GM23338 (cell line): Measurements from ENCODE around the gene GFRA4. TPM values are rescaled to one million over a fixed set of nuclear protein-coding genes. Genes with fewer than 3 reads are reported as not detected.

Experiments used
- ATAC-seq: fragments of 200-7000 bp; cut with Tn5 transposase; 3 replicates; pipeline ENCODE4 v1.9.1; 2020
- DNase-seq: peaks from one replicate; pipeline ENCODE4 v3.0.0-alpha.2; 2015; ENCODE audit warnings: low spot score
- H2AFZ ChIP-seq: fragments of 200-600 bp; sonication (generic); 2 replicates; pipeline ENCODE4 v1.8.0; 2016; ENCODE audit warnings: antibody characterized with exemption, mild to moderate bottlenecking, moderate library complexity
- H3F3A ChIP-seq: fragments of 200-600 bp; sonication (generic); replicated peaks from 2 replicates; pipeline ENCODE4 v1.8.0; 2017; ENCODE audit warnings: antibody characterized with exemption, mixed run types, low read depth
- H3K27ac ChIP-seq: fragments of 200-600 bp; sonication (generic); 2 replicates; pipeline ENCODE4 v1.6.1; 2016; ENCODE audit warnings: low read depth
- H3K27me3 ChIP-seq: fragments of 200-600 bp; sonication (generic); 2 replicates; pipeline ENCODE4 v1.8.0; 2016; ENCODE audit warnings: mild to moderate bottlenecking, mixed run types, moderate library complexity; ENCODE audit not compliant: insufficient read depth
- H3K36me3 ChIP-seq: fragments of 200-600 bp; sonication (generic); 2 replicates; pipeline ENCODE4 v1.8.0; 2016; ENCODE audit warnings: mild to moderate bottlenecking; ENCODE audit not compliant: insufficient read depth
- H3K4me1 ChIP-seq: fragments of 200-600 bp; sonication (generic); 2 replicates; pipeline ENCODE4 v1.8.0; 2016; ENCODE audit warnings: mild to moderate bottlenecking, moderate library complexity; ENCODE audit not compliant: insufficient read depth
- H3K4me2 ChIP-seq: fragments of 200-600 bp; sonication (generic); 2 replicates; pipeline ENCODE4 v1.7.1; 2017; ENCODE audit warnings: mixed run types
- H3K4me3 ChIP-seq: fragments of 200-600 bp; sonication (generic); 2 replicates; pipeline ENCODE4 v1.6.1; 2016; ENCODE audit warnings: mixed run types
- H3K79me2 ChIP-seq: fragments of 200-600 bp; sonication (generic); replicated peaks from 2 replicates; pipeline ENCODE4 v1.8.0; 2017; ENCODE audit warnings: mild to moderate bottlenecking; ENCODE audit not compliant: insufficient read depth
- H3K9me2 ChIP-seq: fragments of 200-600 bp; sonication (generic); 2 replicates; pipeline ENCODE4 v1.8.0; 2017; ENCODE audit not compliant: insufficient read depth
- H4K20me1 ChIP-seq: fragments of 200-600 bp; sonication (generic); replicated peaks from 2 replicates; pipeline ENCODE4 v1.8.0; 2017; ENCODE audit warnings: mild to moderate bottlenecking; ENCODE audit not compliant: insufficient read depth
- H3K27ac Mint-ChIP-seq: 2 replicates; pipeline ENCODE4 v1.8.0; 2020; ENCODE audit warnings: inconsistent platforms, mild to moderate bottlenecking, moderate library complexity, mixed read lengths
- H3K27me3 Mint-ChIP-seq: 3 replicates; pipeline ENCODE4 v1.8.0; 2022; ENCODE audit warnings: low read depth, mild to moderate bottlenecking, moderate library complexity, mixed read lengths, inconsistent platforms; ENCODE audit not compliant: insufficient read depth, poor library complexity
- H3K36me3 Mint-ChIP-seq: 3 replicates; pipeline ENCODE4 v1.8.0; 2021; ENCODE audit warnings: low read depth, mild to moderate bottlenecking, inconsistent platforms, moderate library complexity, mixed read lengths
- H3K4me1 Mint-ChIP-seq: 3 replicates; pipeline ENCODE4 v1.8.0; 2020; ENCODE audit warnings: mild to moderate bottlenecking, inconsistent platforms, mixed read lengths
- H3K4me3 Mint-ChIP-seq: 3 replicates; pipeline ENCODE4 v1.8.0; 2021; ENCODE audit warnings: moderate library complexity, mild to moderate bottlenecking, inconsistent platforms, mixed read lengths
- H3K9me3 Mint-ChIP-seq: 3 replicates; pipeline ENCODE4 v1.8.0; 2020; ENCODE audit warnings: moderate library complexity, mild to moderate bottlenecking, inconsistent platforms, mixed read lengths
- CTCF ChIP-seq, 2 experiments: fragments of 200-600 bp in 1 of 2; sonication (generic) in 1 of 2; conservative IDR thresholded peaks; 2 replicates each; pipeline versions ENCODE4 v1.5.1 to v1.6.1; 2016 to 2017; ENCODE audit warnings: antibody characterized with exemption in 2 of 2, low read depth in 2 of 2, mild to moderate bottlenecking in 2 of 2, moderate library complexity in 1 of 2
- ETS1 ChIP-seq: IDR thresholded peaks from 2 replicates; pipeline ENCODE4 v1.6.1; 2016; ENCODE audit warnings: antibody characterized with exemption
- EZH2phosphoT487 ChIP-seq: fragments of 200-600 bp; sonication (generic); IDR thresholded peaks from one replicate; pipeline ENCODE4 v1.8.1; 2018; ENCODE audit warnings: antibody characterized with exemption; ENCODE audit not compliant: unreplicated experiment
- JUNB ChIP-seq: IDR thresholded peaks from one replicate; pipeline ENCODE4 v1.6.1; 2016; ENCODE audit warnings: antibody characterized with exemption; ENCODE audit not compliant: unreplicated experiment
- NANOG ChIP-seq: IDR thresholded peaks from 2 replicates; pipeline ENCODE4 v1.6.1; 2016; ENCODE audit warnings: antibody characterized with exemption, borderline replicate concordance
- STAT1 ChIP-seq: IDR thresholded peaks from one replicate; pipeline ENCODE4 v1.6.1; 2016; ENCODE audit warnings: antibody characterized with exemption; ENCODE audit not compliant: unreplicated experiment
- ZNF114 ChIP-seq: fragments of 250-450 bp; sonication (Bioruptor Pico); IDR thresholded peaks from 2 replicates; pipeline ENCODE4 v1.5.0; 2020; ENCODE audit warnings: mild to moderate bottlenecking, moderate library complexity
- long read RNA-seq: library from polyadenylated mRNA; unstranded; transcript quantifications from one replicate; pipeline ENCODE4 v2.0.0, GENCODE V29; 2020; ENCODE audit not compliant: unreplicated experiment
- polyA plus RNA-seq: library from polyadenylated mRNA; unstranded; fragments of >200 nt; fragmentation: Nextera tagmentation; extraction: Ambion mirVana; gene quantifications from 2 replicates; pipeline ENCODE4 v1.2.1, GENCODE V29; 2016
- total RNA-seq: library from RNA; depleted of rRNA; stranded (reverse); fragments of >200 nt; shearing (Covaris generic); gene quantifications from 2 replicates; pipeline ENCODE4 v1.2.3, GENCODE V29; 2014; rRNA removed

GFRA4 gene
- total RNA-seq: not detected in 2 replicates
- polyA plus RNA-seq: 0.30 TPM in 1 of 2 replicates, not detected in the other
- long read RNA-seq: 0 reads

- DNase-seq: peak; percentile 77
- Mint-ChIP-seq H3K27me3 (peaks cover 43% of the 10 kb centered on the region), H3K4me3 (no peak within 1 kb of the TSS; the same call in 2 of the 3 replicates), H3K9me3 (peaks cover 2% of the 10 kb centered on the region; the same call in 2 of the 3 replicates), H3K4me1 (peaks cover 15% of the 10 kb centered on the region), H3K36me3 (no peaks in the 10 kb centered on the region), H3K27ac (no peak within 1 kb of the TSS)
- Histone ChIP-seq H3K27ac (no peak within 1 kb of the TSS), H3K9me2 (no peaks in the 10 kb centered on the region), H3K36me3 (no peaks in the 10 kb centered on the region), H2AFZ (no peak within 1 kb of the TSS), H3K4me3 (no peak within 1 kb of the TSS), H4K20me1 (no peaks in the 10 kb centered on the region), H3F3A (no peaks in the 10 kb centered on the region), H3K27me3 (peaks cover 57% of the 10 kb centered on the region), H3K79me2 (no peaks in the 10 kb centered on the region), H3K4me1 (peaks cover 8% of the 10 kb centered on the region; the same call in 1 of the 2 replicates), H3K4me2 (no peak within 1 kb of the TSS)
- no peak for TF ChIP-seq ETS1
- no peak for TF ChIP-seq STAT1
- no peak for TF ChIP-seq EZH2phosphoT487
- TF ChIP-seq CTCF (conservative IDR thresholded peaks at IDR 0.05; ENCODE audit: low read depth in 2 of 2): peak in 1 of 2 experiments; percentile 35; a peak in 2 of 4 replicates
- no peak for TF ChIP-seq JUNB
- no peak for TF ChIP-seq NANOG
- peak; percentile 79 for ATAC-seq
Measured at GRCh38 chr20:3663031-3663701, at the start of gene GFRA4. GFRA4 (minus strand) TSS chr20:3663399; CDS start chr20:3663399, 0 bp downstream.

GRCh38 chr20:3712279-3712873 is 49.2 kb upstream of the GFRA4 start, which contains the start of gene SIGLEC1:
SIGLEC1 (minus strand) TSS chr20:3712600; CDS start chr20:3707128, 5,472 bp downstream.
- H3K36me3 ChIP-seq: no peaks in the 10 kb centered on the region
- no peak within 1 kb of the TSS for H3K4me3 ChIP-seq
- no peaks in the 10 kb centered on the region for H4K20me1 ChIP-seq
- H2AFZ ChIP-seq: no peak within 1 kb of the TSS
- no peaks in the 10 kb centered on the region for H3K79me2 ChIP-seq
- no peak within 1 kb of the TSS for H3K27ac ChIP-seq
- ATAC-seq (no peak), DNase-seq (no peak)
- H3K4me1 Mint-ChIP-seq: no peaks in the 10 kb centered on the region
- no peak within 1 kb of the TSS for H3K4me3 Mint-ChIP-seq
- TF ChIP-seq ZNF114 (CRISPR knock-in tag): no peak
- TF ChIP-seq EZH2phosphoT487: no peak
- TF ChIP-seq CTCF (conservative IDR thresholded peaks at IDR 0.05; ENCODE audit: low read depth in 2 of 2): no peak
- H3K36me3 Mint-ChIP-seq: no peaks in the 10 kb centered on the region
- H3K9me3 Mint-ChIP-seq: no peaks in the 10 kb centered on the region
- peaks cover 3% of the 10 kb centered on the region for H3K27me3 Mint-ChIP-seq
- no peak within 1 kb of the TSS for H3K27ac Mint-ChIP-seq
- no peaks in the 10 kb centered on the region for H3K27me3 ChIP-seq
- no peak within 1 kb of the TSS for H3K4me2 ChIP-seq
- no peaks in the 10 kb centered on the region for H3K4me1 ChIP-seq
- H3K9me2 ChIP-seq: no peaks in the 10 kb centered on the region
- H3F3A ChIP-seq: no peaks in the 10 kb centered on the region
